Measurements from ENCODE around the gene ARMCX2.
"Not testable (repeated sequence)": the region's sequence is repeated elsewhere in the genome, so short reads cannot be mapped to it uniquely, and the experiment has no call there.

ARMCX2 gene

GRCh38 chrX:101655534-101655933 lies 4.1 kb downstream of the ARMCX2 start:
- in situ Hi-C loops (cut with HindIII; ENCODE audit: low pct_unique_long_range_greater_than_20kb, low sequenced_read_pairs), result no loop called here
- DNase-seq (ENCODE audit: low read depth in 1 of 2, low spot score in 1 of 2), result no peak
- no peak for TF ChIP-seq JUND (IDR thresholded peaks at IDR 0.05; ENCODE audit: low read depth)

GRCh38 chrX:101647716-101648115 lies 11.9 kb downstream of the ARMCX2 start:
- DNase-seq (ENCODE audit: low read depth in 1 of 2, low spot score in 1 of 2); in situ Hi-C loops (cut with HindIII; ENCODE audit: low pct_unique_long_range_greater_than_20kb, low sequenced_read_pairs): not testable (repeated sequence)

GRCh38 chrX:101642093-101642492 lies 17.6 kb downstream of the ARMCX2 start:
- no peak for DNase-seq (ENCODE audit: low read depth in 1 of 2, low spot score in 1 of 2)
- no peak for TF ChIP-seq JUND (IDR thresholded peaks at IDR 0.05; ENCODE audit: low read depth)
- in situ Hi-C loops (cut with HindIII; ENCODE audit: low pct_unique_long_range_greater_than_20kb, low sequenced_read_pairs), result no loop called here

DNA sequence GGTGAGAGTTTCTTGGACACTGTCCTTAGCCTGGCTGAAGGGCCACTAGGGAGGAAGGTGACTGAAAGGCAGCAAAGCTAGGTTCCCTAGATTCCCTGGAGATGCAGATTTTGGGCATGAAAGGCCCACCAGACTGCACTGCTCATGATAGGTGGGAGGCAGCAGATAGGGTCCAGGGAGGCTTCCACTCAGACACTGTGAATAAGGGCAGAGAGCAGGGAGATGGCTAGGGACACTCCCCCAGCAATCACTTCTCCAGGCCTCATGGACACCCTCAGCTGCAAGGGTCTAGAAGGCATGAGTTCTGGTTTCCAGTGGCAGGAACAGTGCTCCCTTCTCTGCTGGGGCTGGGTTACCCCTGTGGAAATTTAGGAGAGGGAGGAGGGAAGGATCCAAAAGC lies 20.1 kb downstream of the ARMCX2 start:
- no peak for DNase-seq (ENCODE audit: low read depth in 1 of 2, low spot score in 1 of 2)
- in situ Hi-C loops (cut with HindIII; ENCODE audit: low pct_unique_long_range_greater_than_20kb, low sequenced_read_pairs), result no loop called here
- TF ChIP-seq JUND (IDR thresholded peaks at IDR 0.05; ENCODE audit: low read depth), result no peak

- in situ Hi-C loops (cut with HindIII; ENCODE audit: low pct_unique_long_range_greater_than_20kb, low sequenced_read_pairs), result no loop called here
- DNase-seq (ENCODE audit: low read depth in 1 of 2, low spot score in 1 of 2), result peak in 1 of 2 experiments; percentile 28
- no peak for TF ChIP-seq JUND (IDR thresholded peaks at IDR 0.05; ENCODE audit: low read depth)
These were observed 40.3 kb downstream of the ARMCX2 start for GRCh38 chrX:101619364-101619763.

DNA sequence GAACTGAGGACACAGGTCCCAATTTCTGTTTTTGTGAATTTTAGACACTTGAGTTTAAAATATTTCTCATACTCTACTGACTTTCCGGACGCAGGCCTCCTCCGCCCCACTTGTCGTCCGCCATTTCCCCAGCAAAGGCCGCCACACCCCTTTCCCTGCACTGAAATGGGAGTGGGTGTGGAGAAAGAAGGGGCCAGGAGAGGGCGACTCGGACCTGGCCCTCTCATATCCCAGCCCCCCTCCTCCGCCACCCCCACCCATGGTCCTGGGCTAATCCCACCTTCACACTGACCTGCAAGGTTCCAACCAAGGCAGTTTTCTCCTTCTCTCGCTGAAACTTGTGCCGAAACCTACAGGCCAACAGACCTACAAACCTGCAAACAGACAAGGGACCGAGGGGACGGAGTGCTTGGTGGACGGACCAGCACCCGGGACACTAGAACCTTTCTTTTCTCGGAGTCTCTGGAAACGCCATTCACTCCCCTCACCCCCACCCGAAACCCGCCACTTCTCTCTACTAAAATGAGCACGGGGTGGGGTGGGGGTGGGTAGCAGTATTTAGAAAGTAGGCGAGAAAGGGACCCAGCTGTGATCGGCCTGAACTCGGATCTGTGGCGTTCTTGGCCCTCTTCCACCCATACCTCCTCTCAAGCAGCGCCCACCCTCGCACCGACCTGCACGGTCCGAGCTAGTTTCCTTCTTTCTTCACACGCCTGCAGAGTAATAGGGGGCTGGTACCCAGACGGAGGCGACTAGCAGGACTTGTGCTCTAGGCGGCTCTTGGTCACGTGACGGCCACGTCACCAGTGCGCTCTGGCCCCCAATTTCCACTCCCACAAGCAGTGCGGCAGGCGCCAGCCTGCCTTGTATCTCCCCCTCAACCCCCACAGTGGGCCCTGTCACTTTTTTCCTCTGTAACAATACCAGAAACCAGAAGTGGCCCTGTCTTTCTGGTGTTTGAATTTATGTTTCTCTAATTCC lies 42.1 kb downstream of the ARMCX2 start, which contains the start of gene ARMCX6:
ARMCX6 (minus strand) TSS at position 790 of the 981 bp plus-strand sequence. CDS start 1,380 bp downstream, outside the sequence.
- no peak for TF ChIP-seq JUND (IDR thresholded peaks at IDR 0.05; ENCODE audit: low read depth)
- DNase-seq (ENCODE audit: low read depth in 1 of 2, low spot score in 1 of 2), result peak; percentile 27 to 65
- in situ Hi-C loops (cut with HindIII; ENCODE audit: low pct_unique_long_range_greater_than_20kb, low sequenced_read_pairs), result no loop called here

GRCh38 chrX:101605728-101606127 lies 53.9 kb downstream of the ARMCX2 start:
- no peak for DNase-seq (ENCODE audit: low read depth in 1 of 2, low spot score in 1 of 2)
- in situ Hi-C loops (cut with HindIII; ENCODE audit: low pct_unique_long_range_greater_than_20kb, low sequenced_read_pairs), result no loop called here
- no peak for TF ChIP-seq JUND (IDR thresholded peaks at IDR 0.05; ENCODE audit: low read depth)

Measured in T47D (cell line).